Esophagus squamous epithelium (tissue), 5 donors: Measurements from ENCODE around the gene YARS1. TPM values are rescaled to one million over a fixed set of nuclear protein-coding genes. Genes with fewer than 3 reads are reported as not detected.

Source experiments
- DNase-seq: peaks from one replicate; lab custom pipeline; 2025; lab: John Stamatoyannopoulos, UW
- H3K27ac ChIP-seq, 4 donors: fragments of 200-600 bp; sonication (generic); one replicate each; pipeline ENCODE4 v1.5.1; 2016 to 2019; ENCODE audit warnings: mild to moderate bottlenecking in 1 of 4
- H3K27me3 ChIP-seq, 4 donors: fragments of 200-600 bp; sonication (generic); 1 replicate in 3 of 4; 2 replicates in 1 of 4; pipeline versions ENCODE4 v1.5.1 to v1.6.0; 2017 to 2021; ENCODE audit warnings: antibody characterized with exemption in 1 of 4
- H3K36me3 ChIP-seq, 3 donors: fragments of 200-600 bp; sonication (generic); one replicate each; pipeline ENCODE4 v1.5.1; 2016 to 2019
- H3K4me1 ChIP-seq, 3 donors: fragments of 200-600 bp; sonication (generic); one replicate each; pipeline ENCODE4 v1.5.1; 2017 to 2019
- H3K4me3 ChIP-seq, 4 donors: fragments of 200-600 bp; sonication (generic); 1 replicate in 3 of 4; 2 replicates in 1 of 4; pipeline ENCODE4 v1.5.1; 2016 to 2019; ENCODE audit warnings: mild to moderate bottlenecking in 2 of 4, moderate library complexity in 1 of 4
- H3K9me3 ChIP-seq, 3 donors: fragments of 200-600 bp; sonication (generic); one replicate each; pipeline ENCODE4 v1.5.1; 2016 to 2019
- CTCF ChIP-seq, 6 experiments: fragments of 450-650 bp in 4 of 6; fragments of 200-600 bp in 2 of 6; sonication (generic) in 2 of 6; IDR thresholded peaks; one replicate each; pipeline ENCODE4 v1.5.1; 2016 to 2019; ENCODE audit warnings: antibody characterized with exemption in 6 of 6, mild to moderate bottlenecking in 4 of 6, moderate library complexity in 4 of 6
- POLR2A ChIP-seq, 4 donors: fragments of 450-650 bp; IDR thresholded peaks; one replicate each; pipeline ENCODE4 v1.6.1; 2017; ENCODE audit warnings: antibody characterized with exemption in 4 of 4, mild to moderate bottlenecking in 4 of 4, moderate library complexity in 3 of 4
- WGBS, 2 donors: methylation state at CpG; one replicate each; pipeline ENCODE4 v1.1.5; 2018; 5-methylcytosine and 5-hydroxymethylcytosine counted together
- intact Hi-C: fragments of 100-400 bp; cut with DNase I; formaldehyde crosslinking; loops from one replicate; pipeline ENCODE4 v1.15.0; 2022
- total RNA-seq, 4 donors: library from RNA; depleted of rRNA; stranded (reverse); fragments of >200 nt; gene quantifications; one replicate each; pipeline ENCODE4 v1.1.0, GENCODE V29; 2016
- donor health status: DM: yes; HTN: yes; CAD: no.

The YARS1 gene
- total RNA-seq, 4 donors from 2014 or later = 46.7 to 92.0 (median 62.3) TPM

- TF ChIP-seq POLR2A (IDR thresholded peaks at IDR 0.05) (no peak), CTCF (IDR thresholded peaks at IDR 0.05) (no peak)
- Histone ChIP-seq H3K4me1 (peaks cover 0 to 19% (median 8%) of the 10 kb centered on the region in 3 donors), H3K36me3 (peaks cover 0 to 56% (median 0%) of the 10 kb centered on the region in 3 donors), H3K9me3 (no peaks in the 10 kb centered on the region), H3K27ac (no peak overlapping the region), H3K4me3 (no peak overlapping the region), H3K27me3 (no peaks in the 10 kb centered on the region)
- no peak for DNase-seq
- 80 to 87% methylated on average over 2 to 3 of the region's 4 CpGs for WGBS, 2 donors
- intact Hi-C loops = no loop called here
Observed at GRCh38 chr1:32863218-32863880, 46.2 kb upstream of the YARS1 start.

- H3K9me3 ChIP-seq = no peaks in the 10 kb centered on the region
- DNase-seq = no peak
- no peak for TF ChIP-seq POLR2A (IDR thresholded peaks at IDR 0.05)
- no peak for TF ChIP-seq CTCF (IDR thresholded peaks at IDR 0.05)
- H3K36me3 ChIP-seq = peaks cover 0 to 63% (median 0%) of the 10 kb centered on the region in 3 donors
- H3K27me3 ChIP-seq = no peaks in the 10 kb centered on the region
- peaks cover 0 to 19% (median 8%) of the 10 kb centered on the region in 3 donors for H3K4me1 ChIP-seq
- H3K27ac ChIP-seq = no peak overlapping the region
- intact Hi-C loops = no loop called here
- H3K4me3 ChIP-seq = no peak overlapping the region
- 29 to 88% methylated on average over 1 to 3 of the region's 3 CpGs for WGBS, 2 donors
Observed at GRCh38 chr1:32861904-32862695, 44.9 kb upstream of the YARS1 start.

GRCh38 chr1:32860566-32860965, 43.4 kb upstream of the YARS1 start:
- H3K4me1 ChIP-seq = peaks cover 0 to 18% (median 7%) of the 10 kb centered on the region in 3 donors
- intact Hi-C loops = no loop called here
- peaks cover 0 to 79% (median 11%) of the 10 kb centered on the region in 3 donors for H3K36me3 ChIP-seq
- H3K9me3 ChIP-seq = no peaks in the 10 kb centered on the region
- H3K27me3 ChIP-seq = no peaks in the 10 kb centered on the region
- H3K4me3 ChIP-seq = no peak overlapping the region
- TF ChIP-seq CTCF (IDR thresholded peaks at IDR 0.05) = no peak
- TF ChIP-seq POLR2A (IDR thresholded peaks at IDR 0.05) = no peak
- no peak overlapping the region for H3K27ac ChIP-seq
- no peak for DNase-seq

GRCh38 chr1:32859915-32860314, 42.8 kb upstream of the YARS1 start:
- WGBS, 2 donors = 74 to 96% methylated on average over 2 of the region's 2 CpGs
- no peak overlapping the region for H3K4me3 ChIP-seq
- intact Hi-C loops = no loop called here

More at GRCh38 chr1:32859915-32860314, 42.8 kb upstream of the YARS1 start:
- Histone ChIP-seq H3K36me3 (peaks cover 0 to 83% (median 11%) of the 10 kb centered on the region in 3 donors), H3K9me3 (no peaks in the 10 kb centered on the region), H3K27ac (no peak overlapping the region), H3K4me1 (peaks cover 0 to 13% (median 5%) of the 10 kb centered on the region in 3 donors), H3K27me3 (no peaks in the 10 kb centered on the region)
- TF ChIP-seq CTCF (IDR thresholded peaks at IDR 0.05) (no peak), POLR2A (IDR thresholded peaks at IDR 0.05) (no peak)
- no peak for DNase-seq
